Activated naive CD4-positive, alpha-beta T cell treated with anti-CD3 and anti-CD28 coated beads, Interleukin-2, amount 50 U/mL, for 24 hours (primary cell): ENCODE results near the gene SETD3.

Experiments used
- H3K27ac Mint-ChIP-seq: one replicate; pipeline ENCODE4 v1.8.0; 2021; ENCODE audit warnings: mild to moderate bottlenecking, mixed read lengths
- H3K27me3 Mint-ChIP-seq: one replicate; pipeline ENCODE4 v1.8.0; 2021; ENCODE audit warnings: mixed read lengths
- H3K36me3 Mint-ChIP-seq: one replicate; pipeline ENCODE4 v1.8.0; 2021; ENCODE audit warnings: mixed read lengths
- H3K4me1 Mint-ChIP-seq: one replicate; pipeline ENCODE4 v1.8.0; 2021; ENCODE audit warnings: mixed read lengths
- H3K4me3 Mint-ChIP-seq: one replicate; pipeline ENCODE4 v1.8.0; 2021; ENCODE audit warnings: mild to moderate bottlenecking, mixed read lengths
- H3K9me3 Mint-ChIP-seq: one replicate; pipeline ENCODE4 v1.8.0; 2021; ENCODE audit warnings: mixed read lengths

Gene SETD3

GRCh38 chr14:99479906-99480869 lies at the start of gene SETD3:
SETD3 (minus strand) TSS chr14:99480859; CDS start chr14:99465805, 15,054 bp downstream.
- Mint-ChIP-seq H3K9me3 (no peaks in the 10 kb centered on the region), H3K27me3 (no peaks in the 10 kb centered on the region), H3K4me3 (peak within 1 kb of the TSS; percentile 99), H3K36me3 (peaks cover 2% of the 10 kb centered on the region), H3K4me1 (peaks cover 70% of the 10 kb centered on the region), H3K27ac (peak within 1 kb of the TSS; percentile 98)

DNA sequence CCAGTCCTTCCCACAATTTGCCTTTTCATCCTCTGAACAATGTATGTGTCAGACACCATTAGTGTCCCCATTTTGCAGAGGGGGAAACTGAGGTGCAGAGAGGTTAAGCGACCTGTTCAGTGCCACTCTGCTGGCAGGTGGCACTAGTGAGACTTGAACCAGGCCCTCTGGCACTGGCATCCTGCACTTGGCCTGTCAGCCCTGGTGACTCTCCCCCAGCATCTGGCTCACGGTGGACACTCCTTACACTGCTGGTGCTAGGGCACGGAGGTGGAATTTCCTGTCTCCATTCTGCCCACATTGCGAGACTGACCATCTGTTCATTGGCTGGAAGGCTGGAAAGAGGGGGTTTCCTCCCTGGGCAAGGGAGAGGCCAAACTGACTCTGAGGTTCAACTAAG lies 49.2 kb upstream of the SETD3 start:
- Mint-ChIP-seq H3K27me3 (no peaks in the 10 kb centered on the region), H3K27ac (no peak overlapping the region), H3K9me3 (no peaks in the 10 kb centered on the region), H3K4me3 (no peak overlapping the region), H3K36me3 (no peaks in the 10 kb centered on the region), H3K4me1 (peaks cover 12% of the 10 kb centered on the region)

DNA sequence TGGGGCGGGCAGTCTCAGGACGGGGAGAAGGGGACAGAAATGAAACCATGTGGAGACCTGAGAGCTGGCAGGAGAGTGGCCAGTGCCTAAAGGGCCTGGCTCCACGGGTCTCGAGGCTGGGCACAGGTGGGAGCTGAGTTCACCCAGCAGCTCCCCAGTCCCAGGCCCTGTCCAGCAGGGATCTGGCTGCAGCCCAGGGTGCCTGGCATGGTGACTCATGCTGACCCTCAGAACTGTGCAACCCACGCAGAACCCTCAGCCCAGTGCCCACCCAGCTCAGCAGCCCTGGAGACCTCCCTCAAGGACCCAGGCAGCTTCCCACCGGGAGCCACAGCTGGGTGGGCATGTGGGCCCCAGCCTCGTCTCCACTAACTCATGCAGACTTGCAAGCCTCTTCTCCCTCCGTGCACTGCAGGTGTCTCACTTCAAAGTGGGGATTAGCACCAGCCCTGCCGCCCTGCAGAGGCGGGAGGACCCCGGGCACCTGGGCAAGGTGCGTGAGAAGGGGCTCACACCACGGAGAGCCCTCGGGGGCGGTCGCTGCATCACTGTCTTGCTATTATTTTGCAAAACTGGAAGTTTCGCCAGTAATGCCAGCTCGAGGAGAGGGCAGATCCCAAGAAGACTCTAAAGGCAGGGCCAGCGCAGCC lies 46.9 kb upstream of the SETD3 start:
- H3K27ac Mint-ChIP-seq, result no peak overlapping the region
- H3K9me3 Mint-ChIP-seq, result no peaks in the 10 kb centered on the region
- no peaks in the 10 kb centered on the region for H3K27me3 Mint-ChIP-seq
- peaks cover 19% of the 10 kb centered on the region for H3K4me1 Mint-ChIP-seq
- H3K4me3 Mint-ChIP-seq, result no peak overlapping the region
- no peaks in the 10 kb centered on the region for H3K36me3 Mint-ChIP-seq

DNA sequence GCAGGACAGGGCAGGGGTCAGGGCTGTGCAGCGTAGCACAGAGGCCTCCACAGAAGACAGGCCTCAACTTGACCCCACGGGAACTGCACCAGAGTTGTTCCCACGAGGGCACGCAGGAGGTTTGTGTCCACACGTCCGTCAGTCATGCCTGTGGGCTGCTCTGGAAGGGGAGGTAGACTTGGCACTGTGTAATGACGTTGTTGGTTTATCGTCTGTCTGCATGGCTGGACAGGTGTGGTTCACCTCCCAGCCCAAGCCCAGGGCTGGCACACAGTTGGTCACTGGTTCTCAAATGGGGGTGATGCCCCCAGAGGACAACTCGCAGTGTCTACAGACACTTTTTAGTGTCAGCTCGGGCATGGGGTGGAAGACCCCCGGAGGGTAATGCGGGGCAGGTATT lies 46.4 kb upstream of the SETD3 start:
- Mint-ChIP-seq H3K4me3 (no peak overlapping the region), H3K9me3 (no peaks in the 10 kb centered on the region), H3K27me3 (no peaks in the 10 kb centered on the region), H3K4me1 (peaks cover 19% of the 10 kb centered on the region), H3K36me3 (no peaks in the 10 kb centered on the region), H3K27ac (no peak overlapping the region)

- no peak overlapping the region for H3K27ac Mint-ChIP-seq
- H3K4me1 Mint-ChIP-seq, result peaks cover 19% of the 10 kb centered on the region
- H3K4me3 Mint-ChIP-seq, result no peak overlapping the region
- H3K27me3 Mint-ChIP-seq, result no peaks in the 10 kb centered on the region
- H3K36me3 Mint-ChIP-seq, result no peaks in the 10 kb centered on the region
- no peaks in the 10 kb centered on the region for H3K9me3 Mint-ChIP-seq
These were observed 45.0 kb upstream of the SETD3 start for GRCh38 chr14:99525699-99526080.

DNA sequence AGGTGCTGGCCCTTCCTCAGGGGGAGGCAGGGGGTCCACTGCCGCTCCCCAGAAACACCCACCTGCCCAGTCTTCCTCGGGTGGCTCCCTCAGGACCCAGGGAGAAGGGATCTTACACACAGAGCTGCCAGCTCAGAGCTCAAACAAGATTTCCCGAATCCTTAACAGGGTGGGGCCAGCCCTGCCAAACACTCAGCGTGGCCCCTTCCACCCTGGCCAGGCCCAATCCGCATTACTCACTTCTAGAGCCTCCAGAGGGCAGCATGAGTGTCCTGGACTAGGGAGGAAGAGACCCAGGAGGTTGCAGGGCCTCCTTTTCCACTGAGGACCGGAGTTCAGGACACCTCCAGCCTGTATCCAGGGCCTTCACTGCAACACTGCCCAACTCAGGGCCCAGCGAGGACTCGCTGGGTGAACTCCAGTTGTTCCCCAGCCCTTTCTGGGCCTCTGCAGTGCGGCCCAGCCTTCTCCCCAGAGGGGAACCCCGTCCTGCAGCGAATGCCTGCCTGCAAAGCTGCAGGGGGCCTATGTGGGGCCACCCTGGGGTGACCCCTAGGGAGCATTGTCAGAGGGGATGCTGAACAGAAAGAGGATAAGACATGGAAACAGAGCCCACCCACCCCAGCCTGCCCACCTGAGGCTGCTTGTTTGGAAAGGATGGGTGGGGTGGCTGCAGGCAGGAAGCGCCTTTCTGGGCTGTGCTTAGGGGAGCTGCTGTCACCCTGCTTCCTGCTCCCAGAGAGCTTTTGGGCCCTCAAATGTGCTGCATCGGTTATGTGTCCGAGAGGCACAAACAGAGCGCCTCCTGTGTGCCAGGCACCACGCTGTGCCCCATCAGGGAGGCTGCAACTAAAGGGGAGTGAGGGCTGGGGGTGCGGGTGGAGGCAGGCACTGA lies 44.4 kb upstream of the SETD3 start:
- Mint-ChIP-seq H3K27me3 (no peaks in the 10 kb centered on the region), H3K36me3 (no peaks in the 10 kb centered on the region), H3K4me3 (peak overlapping the region; percentile 68), H3K4me1 (peaks cover 19% of the 10 kb centered on the region), H3K27ac (peak overlapping the region; percentile 79), H3K9me3 (no peaks in the 10 kb centered on the region)

- Mint-ChIP-seq H3K4me3 (no peak overlapping the region), H3K27ac (no peak overlapping the region), H3K4me1 (peaks cover 19% of the 10 kb centered on the region), H3K36me3 (no peaks in the 10 kb centered on the region), H3K9me3 (no peaks in the 10 kb centered on the region), H3K27me3 (no peaks in the 10 kb centered on the region)
These were observed 43.5 kb upstream of the SETD3 start for GRCh38 chr14:99524091-99524661.

- no peaks in the 10 kb centered on the region for H3K36me3 Mint-ChIP-seq
- no peak overlapping the region for H3K27ac Mint-ChIP-seq
- peaks cover 19% of the 10 kb centered on the region for H3K4me1 Mint-ChIP-seq
- no peaks in the 10 kb centered on the region for H3K27me3 Mint-ChIP-seq
- no peak overlapping the region for H3K4me3 Mint-ChIP-seq
- H3K9me3 Mint-ChIP-seq, result no peaks in the 10 kb centered on the region
These were observed 43.0 kb upstream of the SETD3 start for GRCh38 chr14:99523704-99524055.

DNA sequence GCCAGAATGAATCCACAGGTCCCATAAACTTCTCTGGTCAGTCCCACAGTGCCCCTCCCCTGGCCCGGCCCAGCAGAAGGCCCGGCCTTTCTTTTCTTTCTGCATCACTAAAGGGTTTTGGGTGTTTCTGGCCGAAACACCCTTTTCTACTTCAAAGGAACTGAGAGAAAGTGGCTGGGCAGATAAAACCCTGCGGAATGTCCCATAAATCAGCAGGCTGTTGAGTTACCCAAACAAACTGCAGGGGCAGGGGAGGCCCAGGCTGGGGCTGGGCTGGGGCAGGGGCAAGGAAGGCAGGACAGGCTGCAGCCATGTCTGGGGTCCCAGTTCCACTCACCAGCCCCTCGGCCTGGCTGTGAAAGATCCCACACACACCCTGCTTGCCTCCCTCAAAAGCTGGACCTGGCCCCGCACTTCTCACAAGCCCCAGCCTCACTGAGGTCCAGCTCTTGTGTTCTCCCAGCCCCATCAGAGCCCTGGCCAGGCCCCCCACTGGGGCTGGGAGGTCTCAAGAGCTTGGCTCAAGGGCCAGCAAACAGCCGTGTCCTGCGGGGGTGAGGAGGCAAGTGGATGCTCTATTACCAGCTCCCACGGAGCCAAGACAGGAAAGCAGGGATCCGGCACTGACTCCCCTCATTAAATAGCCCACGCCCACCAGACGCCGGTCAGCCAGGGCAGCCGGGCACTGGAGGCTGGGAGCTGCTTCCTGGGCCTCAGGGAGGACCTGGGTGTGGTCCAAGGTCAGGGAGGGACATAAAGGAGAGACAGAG lies 42.5 kb upstream of the SETD3 start:
- no peak overlapping the region for H3K27ac Mint-ChIP-seq
- H3K9me3 Mint-ChIP-seq, result no peaks in the 10 kb centered on the region
- no peak overlapping the region for H3K4me3 Mint-ChIP-seq
- peaks cover 19% of the 10 kb centered on the region for H3K4me1 Mint-ChIP-seq
- H3K27me3 Mint-ChIP-seq, result no peaks in the 10 kb centered on the region
- no peaks in the 10 kb centered on the region for H3K36me3 Mint-ChIP-seq

GRCh38 chr14:99522457-99522891 lies 41.8 kb upstream of the SETD3 start:
- Mint-ChIP-seq H3K36me3 (no peaks in the 10 kb centered on the region), H3K27ac (no peak overlapping the region), H3K4me3 (no peak overlapping the region), H3K4me1 (peaks cover 19% of the 10 kb centered on the region), H3K27me3 (no peaks in the 10 kb centered on the region), H3K9me3 (no peaks in the 10 kb centered on the region)

GRCh38 chr14:99522025-99522401 lies 41.4 kb upstream of the SETD3 start:
- H3K27me3 Mint-ChIP-seq, result no peaks in the 10 kb centered on the region
- H3K36me3 Mint-ChIP-seq, result no peaks in the 10 kb centered on the region
- no peaks in the 10 kb centered on the region for H3K9me3 Mint-ChIP-seq
- no peak overlapping the region for H3K4me3 Mint-ChIP-seq
- peaks cover 19% of the 10 kb centered on the region for H3K4me1 Mint-ChIP-seq
- H3K27ac Mint-ChIP-seq, result no peak overlapping the region

- H3K36me3 Mint-ChIP-seq, result no peaks in the 10 kb centered on the region
- H3K4me3 Mint-ChIP-seq, result no peak overlapping the region
- peaks cover 19% of the 10 kb centered on the region for H3K4me1 Mint-ChIP-seq
- no peak overlapping the region for H3K27ac Mint-ChIP-seq
- no peaks in the 10 kb centered on the region for H3K9me3 Mint-ChIP-seq
- no peaks in the 10 kb centered on the region for H3K27me3 Mint-ChIP-seq
These were observed 40.7 kb upstream of the SETD3 start for GRCh38 chr14:99521176-99522024.

- Mint-ChIP-seq H3K27me3 (no peaks in the 10 kb centered on the region), H3K4me1 (peaks cover 14% of the 10 kb centered on the region), H3K36me3 (no peaks in the 10 kb centered on the region), H3K4me3 (no peak overlapping the region), H3K9me3 (no peaks in the 10 kb centered on the region), H3K27ac (no peak overlapping the region)
These were observed 40.0 kb upstream of the SETD3 start for GRCh38 chr14:99520571-99521081.

DNA sequence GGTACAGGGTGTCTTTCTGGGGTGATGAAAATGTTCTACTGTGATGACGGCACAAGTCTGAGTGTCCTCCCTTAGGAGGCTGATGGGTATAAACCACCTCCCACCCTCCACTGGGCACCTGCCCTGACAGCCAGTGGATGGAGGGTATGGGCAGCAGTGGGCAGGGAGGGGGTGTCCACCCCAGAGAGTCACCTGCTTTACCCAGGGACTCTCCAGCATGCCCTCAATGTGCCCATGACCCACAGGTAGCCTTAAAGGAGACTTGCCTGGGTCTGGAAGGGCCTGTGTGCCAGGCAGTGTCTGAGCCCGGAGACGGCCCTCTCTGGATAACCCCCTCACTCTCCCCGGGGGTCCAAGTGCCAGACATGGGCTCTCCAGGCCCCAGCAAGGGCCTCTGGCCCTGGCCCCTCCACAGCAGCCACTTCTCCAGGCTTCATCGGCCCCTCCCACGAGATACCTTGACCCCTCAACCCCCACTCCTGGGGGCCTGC lies 39.3 kb upstream of the SETD3 start:
- H3K9me3 Mint-ChIP-seq, result no peaks in the 10 kb centered on the region
- no peak overlapping the region for H3K4me3 Mint-ChIP-seq
- H3K4me1 Mint-ChIP-seq, result peaks cover 8% of the 10 kb centered on the region
- no peaks in the 10 kb centered on the region for H3K27me3 Mint-ChIP-seq
- no peaks in the 10 kb centered on the region for H3K36me3 Mint-ChIP-seq
- H3K27ac Mint-ChIP-seq, result no peak overlapping the region
